PC-9 (cell line): ENCODE data around the gene HMGCR.

Source experiments
- CTCF ChIP-seq: fragments of 200-600 bp; sonication (generic); conservative IDR thresholded peaks from 2 replicates; pipeline ENCODE4 v1.6.1; 2017; ENCODE audit warnings: mixed run types, antibody characterized with exemption, mild to moderate bottlenecking, moderate library complexity
- EZH2 ChIP-seq: fragments of 200-600 bp; sonication (generic); IDR thresholded peaks from 2 replicates; pipeline ENCODE4 v1.8.0; 2017; ENCODE audit warnings: antibody characterized with exemption, low read depth

DNA sequence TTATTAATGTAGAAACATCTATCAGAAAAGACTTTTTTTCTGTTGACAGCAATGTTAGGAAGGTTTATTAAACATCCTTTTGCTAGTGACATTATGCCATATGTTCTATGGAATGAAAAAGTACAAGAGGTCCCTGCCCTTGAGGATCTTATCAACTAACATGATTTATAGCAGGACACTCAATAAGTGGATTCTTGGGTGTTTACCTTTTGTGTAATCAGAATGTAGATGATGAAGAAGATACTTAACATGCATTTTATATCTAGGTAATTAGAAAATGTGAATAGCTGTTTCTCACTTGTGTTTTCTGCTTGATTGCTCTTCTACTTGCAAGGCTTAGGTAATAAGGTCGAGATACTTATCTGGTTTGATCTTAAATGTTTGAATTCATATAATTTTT is 4.9 kb downstream of the HMGCR start:
- no peak for TF ChIP-seq CTCF
- TF ChIP-seq EZH2, result no peak
